Retinal pigment epithelial cell (primary cell): Measurements from ENCODE around the gene PDCD7.
"Not testable (repeated sequence)": the region's sequence is repeated elsewhere in the genome, so short reads cannot be mapped to it uniquely, and the experiment has no call there.

Experiments used
- DNase-seq: peaks from one replicate; pipeline ENCODE4 v3.0.0-alpha.2; 2010; ENCODE audit warnings: low read depth
- H3K4me3 ChIP-seq: 2 replicates; pipeline ENCODE4 v1.5.1; 2011; ENCODE audit warnings: mild to moderate bottlenecking, low read length, control low read depth, moderate library complexity
- TF ChIP-seq, protein P1 (sequence below): conservative IDR thresholded peaks from 2 replicates; pipeline ENCODE4 v1.5.1; 2011; ENCODE audit warnings: low read depth, low read length, control low read depth, inconsistent platforms

Gene PDCD7

DNA sequence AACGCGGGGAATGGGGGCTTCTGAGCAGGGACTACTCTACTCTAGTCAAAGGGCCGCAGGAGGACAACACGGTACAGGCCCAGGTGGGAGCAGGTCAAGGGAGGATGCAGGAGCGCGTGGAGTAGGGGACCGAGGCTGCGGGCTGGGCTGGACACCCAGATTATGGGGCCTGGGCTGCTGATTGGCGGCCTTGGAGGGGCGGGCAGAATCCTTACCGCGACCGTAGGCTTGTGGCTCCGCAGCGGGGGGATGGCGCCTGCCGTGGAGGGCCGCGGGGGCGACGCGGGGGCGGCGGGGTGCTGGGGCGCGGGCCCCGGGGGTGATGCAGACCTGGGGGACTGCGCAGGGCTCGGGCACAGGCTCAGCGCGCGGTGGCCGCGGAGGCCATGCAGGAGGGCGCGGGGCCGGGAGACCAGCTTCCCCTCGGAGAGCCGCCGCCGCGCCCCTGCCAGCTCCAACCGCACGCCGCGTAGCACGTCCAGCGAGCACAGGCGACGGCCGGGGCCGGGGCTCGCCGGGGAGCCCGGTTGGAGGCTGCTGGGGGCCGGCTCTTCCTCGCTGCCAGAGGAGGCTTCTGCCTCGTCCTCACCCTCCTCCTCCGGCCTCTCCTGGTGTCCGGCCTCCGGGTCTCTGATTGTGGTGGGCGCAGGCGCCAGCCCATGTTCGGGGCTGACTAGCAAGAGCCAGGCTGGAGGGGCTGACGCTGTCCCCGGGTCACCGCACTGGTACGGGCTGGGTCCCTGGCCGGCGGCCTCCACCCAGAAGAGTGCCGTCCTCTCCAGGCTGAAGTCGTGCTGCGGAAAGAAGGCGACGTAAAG is 31.5 kb downstream of the PDCD7 start:
- no peak overlapping the region for H3K4me3 ChIP-seq
- DNase-seq: no peak
- TF ChIP-seq, protein P1, sequence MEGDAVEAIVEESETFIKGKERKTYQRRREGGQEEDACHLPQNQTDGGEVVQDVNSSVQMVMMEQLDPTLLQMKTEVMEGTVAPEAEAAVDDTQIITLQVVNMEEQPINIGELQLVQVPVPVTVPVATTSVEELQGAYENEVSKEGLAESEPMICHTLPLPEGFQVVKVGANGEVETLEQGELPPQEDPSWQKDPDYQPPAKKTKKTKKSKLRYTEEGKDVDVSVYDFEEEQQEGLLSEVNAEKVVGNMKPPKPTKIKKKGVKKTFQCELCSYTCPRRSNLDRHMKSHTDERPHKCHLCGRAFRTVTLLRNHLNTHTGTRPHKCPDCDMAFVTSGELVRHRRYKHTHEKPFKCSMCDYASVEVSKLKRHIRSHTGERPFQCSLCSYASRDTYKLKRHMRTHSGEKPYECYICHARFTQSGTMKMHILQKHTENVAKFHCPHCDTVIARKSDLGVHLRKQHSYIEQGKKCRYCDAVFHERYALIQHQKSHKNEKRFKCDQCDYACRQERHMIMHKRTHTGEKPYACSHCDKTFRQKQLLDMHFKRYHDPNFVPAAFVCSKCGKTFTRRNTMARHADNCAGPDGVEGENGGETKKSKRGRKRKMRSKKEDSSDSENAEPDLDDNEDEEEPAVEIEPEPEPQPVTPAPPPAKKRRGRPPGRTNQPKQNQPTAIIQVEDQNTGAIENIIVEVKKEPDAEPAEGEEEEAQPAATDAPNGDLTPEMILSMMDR: no peak

DNA sequence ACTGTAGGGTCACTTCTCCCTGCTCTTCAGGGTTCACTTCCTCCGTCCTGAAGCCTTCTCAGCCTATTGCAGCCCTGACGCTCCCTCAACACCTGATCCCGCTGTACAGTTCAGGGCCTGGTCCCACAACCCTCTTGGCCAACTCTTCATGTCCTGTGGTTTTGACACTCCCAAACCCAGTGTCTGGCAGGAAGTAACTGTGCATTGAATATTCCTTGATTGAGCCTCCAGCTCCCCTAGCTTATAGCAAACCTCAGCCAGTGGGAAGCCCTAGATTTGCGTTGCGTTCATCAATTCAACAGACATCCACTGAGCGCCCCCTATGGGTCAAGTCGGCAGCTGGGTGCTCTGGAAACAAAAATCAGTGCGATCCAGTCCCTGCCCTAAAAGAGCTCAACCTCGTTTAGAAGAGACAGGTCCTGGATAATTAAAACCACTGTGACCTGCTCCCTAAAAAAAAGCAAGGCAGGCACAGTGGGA is 32.2 kb downstream of the PDCD7 start:
- no peak overlapping the region for H3K4me3 ChIP-seq
- TF ChIP-seq, protein P1: peak; percentile 92
- no peak for DNase-seq

DNA sequence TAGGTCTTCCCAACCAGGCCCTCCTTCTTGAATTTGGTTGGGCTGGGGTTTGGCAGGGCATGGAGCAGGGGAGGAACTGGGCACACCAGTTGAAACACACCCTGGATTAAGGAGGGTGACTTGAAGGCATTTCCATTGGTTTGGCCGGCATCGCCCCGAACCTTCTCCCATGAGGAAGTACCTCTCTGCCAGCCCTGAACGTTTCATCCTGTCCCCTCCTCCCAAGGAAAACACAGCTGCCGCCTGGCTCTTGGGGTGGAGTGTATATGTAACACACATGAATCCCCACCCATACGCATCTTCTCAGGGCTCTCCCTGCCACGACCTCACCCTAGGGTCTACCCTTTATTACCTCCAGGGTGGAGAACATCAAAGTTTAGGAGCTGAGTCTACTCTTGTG is 33.2 kb downstream of the PDCD7 start:
- DNase-seq: no peak
- no peak overlapping the region for H3K4me3 ChIP-seq
- TF ChIP-seq, protein P1: no peak

DNA sequence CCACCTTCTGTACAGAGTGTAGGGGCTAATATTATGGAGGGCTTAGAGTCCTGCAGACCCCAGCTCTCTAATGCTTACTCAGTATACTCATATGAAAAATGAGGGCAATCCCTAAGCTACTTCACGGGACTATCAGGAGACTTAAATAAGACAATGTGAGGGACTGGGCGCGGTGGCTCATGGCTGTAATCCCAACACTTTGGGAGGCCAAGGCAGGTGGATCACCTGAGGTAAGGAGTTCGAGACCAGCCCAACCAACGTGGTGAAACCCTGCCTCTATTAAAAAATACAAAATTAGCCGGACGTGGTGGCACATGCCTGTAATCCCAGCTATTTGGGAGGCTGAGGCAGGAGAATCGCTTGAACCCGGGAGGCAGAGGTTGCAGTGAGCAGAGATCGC is 33.8 kb downstream of the PDCD7 start:
- not testable (repeated sequence) for H3K4me3 ChIP-seq, DNase-seq

DNA sequence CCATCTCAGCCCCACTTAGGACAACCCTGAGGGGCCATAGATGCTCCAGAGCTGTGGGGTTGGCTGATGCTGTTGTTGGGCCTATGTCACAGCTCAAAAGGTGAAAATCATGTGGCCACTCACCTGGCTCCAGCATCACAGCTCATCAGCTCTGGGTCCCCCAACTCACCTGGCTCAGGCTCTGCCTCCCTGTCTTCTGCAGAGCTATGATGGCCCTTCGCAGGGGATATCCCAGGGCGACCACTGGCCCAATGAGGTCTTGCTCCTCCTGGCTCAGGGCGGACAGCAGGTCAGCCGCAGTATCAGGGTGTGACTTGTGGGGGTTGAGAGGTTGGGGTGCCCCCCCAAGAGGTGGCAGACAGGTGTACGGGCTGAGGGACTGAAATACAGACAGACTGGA is 34.3 kb downstream of the PDCD7 start:
- no peak overlapping the region for H3K4me3 ChIP-seq
- no peak for DNase-seq
- TF ChIP-seq, protein P1: no peak

DNA sequence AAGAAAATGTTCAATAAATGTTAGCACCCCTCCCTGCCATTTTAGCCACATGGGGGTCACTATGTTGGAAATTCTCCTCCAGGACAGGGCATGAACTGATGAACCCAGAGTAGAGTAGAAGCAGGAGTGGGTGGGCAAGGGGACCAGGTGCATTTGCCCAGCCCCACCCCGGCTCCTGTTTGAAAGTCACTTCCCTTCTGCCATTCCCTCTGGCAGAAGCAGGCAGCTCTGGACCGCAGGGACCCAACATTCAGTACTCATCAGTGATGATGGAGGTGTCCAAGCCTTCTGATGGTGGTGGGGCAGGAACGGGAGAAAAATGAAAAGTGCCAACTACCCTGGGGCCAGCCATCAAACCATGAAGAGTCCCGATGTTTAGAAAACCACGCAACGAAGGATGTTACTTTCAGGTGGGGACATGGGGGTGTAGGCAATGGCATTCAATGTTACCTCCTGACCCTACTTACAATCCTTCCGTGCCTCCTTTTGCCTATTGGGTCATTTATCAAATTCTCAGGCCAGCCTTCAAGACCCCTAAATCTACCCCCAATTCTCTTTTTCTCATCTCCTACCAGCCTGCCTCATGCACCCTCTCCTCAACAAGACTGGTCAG is 35.9 kb downstream of the PDCD7 start:
- no peak overlapping the region for H3K4me3 ChIP-seq
- DNase-seq: no peak
- TF ChIP-seq, protein P1: no peak

DNA sequence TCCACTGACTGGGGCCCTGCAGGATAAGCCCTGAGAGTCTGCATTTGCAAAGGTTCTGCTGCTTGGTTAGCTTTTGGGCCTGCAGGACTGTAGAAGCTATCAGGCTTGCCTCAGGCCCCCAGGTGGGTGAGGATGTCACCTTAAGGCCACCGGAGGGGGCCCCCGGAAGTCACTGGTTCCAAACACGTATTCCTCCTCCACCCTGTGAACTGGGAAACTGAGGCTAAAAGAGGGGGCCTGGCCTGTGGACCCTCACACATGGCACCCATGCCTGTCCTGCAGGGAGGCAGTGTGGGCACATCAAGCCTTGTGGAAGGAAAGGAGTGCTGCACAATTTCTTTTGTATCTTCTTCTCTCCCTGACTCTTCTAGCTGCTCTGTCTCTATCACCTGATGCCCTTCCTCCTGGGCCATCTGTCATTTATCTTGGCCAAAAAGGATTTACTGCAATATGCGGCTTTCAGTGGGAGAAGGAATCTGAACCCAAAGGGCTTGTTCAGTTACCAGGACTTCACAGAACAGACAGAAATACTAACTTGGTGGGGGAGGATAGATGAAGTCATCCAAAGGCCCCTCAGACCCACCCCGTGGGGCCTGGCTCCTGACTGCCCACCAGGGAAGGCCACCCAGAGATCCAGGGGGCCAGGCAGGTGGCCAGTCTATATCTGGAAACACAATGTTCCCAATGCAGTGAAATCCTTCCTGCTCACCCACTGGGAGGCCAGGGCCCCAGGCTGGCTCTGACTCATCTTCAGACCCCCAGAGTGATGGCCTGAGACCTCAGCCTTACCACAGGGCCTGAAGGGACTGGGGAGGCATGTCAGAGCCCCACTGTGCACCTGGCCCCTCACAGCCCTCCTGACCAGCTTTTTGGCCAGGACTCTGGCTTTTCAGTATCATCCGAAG is 36.9 kb downstream of the PDCD7 start:
- TF ChIP-seq, protein P1: no peak
- DNase-seq: no peak
- no peak overlapping the region for H3K4me3 ChIP-seq
